HG03571 (cell line): Measurements from ENCODE around the gene PDZD8.

Experiments
- ATAC-seq: cut with Tn5 transposase; IDR thresholded peaks from one replicate; pipeline ENCODE4 v1.9.1; 2021; ENCODE audit not compliant: unreplicated experiment

PDZD8 gene

DNA sequence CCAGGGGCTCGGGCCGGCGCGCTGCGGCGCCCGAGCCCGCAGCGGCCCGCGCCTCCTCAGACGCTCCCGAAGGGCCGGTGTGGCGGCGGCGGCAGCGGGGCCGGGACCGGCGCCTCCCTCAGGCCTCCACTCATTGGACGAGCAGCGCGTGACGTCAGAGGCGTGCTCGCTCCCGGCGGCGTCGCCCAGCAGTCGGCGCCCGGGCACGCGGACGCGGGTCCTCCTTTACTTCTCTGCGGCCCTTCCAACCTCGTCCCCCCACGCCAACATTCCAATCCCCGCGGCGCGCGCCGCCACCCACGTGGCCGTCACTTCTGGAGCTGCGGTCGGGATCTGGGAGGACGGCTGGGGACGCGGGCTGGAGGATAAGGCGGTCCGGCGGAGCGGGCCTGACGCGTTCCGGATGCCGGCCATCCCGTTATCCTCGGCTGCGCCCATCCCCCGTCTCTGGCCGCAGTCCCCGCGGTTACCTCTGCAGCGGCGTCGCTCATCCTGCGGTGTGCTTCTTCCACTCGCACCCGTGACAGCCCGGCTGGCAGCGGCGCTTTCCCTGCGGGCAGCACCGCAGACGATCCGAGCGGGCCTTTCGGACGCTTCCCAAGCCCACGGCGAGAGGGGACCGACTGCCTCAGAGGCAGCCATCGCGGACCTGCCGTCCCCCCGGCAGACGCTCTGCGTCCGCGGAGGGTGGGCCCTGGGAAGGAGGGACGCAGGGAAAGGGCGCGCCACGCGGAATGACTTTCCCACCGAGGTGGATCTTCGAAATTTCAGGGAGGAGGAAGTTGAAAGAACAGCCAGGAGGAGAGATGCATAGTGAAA, at the start of gene PDZD8:
TSS of gene PDZD8 (minus strand) at position 81 of the 819 bp plus-strand sequence. CDS start 213 bp downstream, outside the sequence.
- peak; percentile 87 for ATAC-seq

DNA sequence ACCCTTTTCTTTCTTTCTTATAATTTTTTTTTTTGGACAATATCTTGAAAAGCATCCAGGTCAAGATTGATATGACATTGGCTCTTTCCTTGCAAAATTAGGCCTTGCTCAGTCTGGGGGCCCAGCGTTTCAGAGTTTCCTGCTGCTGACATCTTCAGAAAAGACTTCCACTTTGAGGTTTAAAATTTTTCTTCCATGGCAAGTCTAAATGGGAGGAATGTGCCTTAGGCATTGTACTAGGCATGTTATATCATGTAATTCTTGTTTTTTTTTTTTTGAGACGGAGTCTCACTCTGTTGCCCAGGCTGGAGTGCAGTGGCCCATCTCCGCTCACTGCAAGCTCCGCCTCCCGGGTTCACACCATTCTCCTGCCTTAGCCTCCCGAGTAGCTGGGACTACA, 48.9 kb upstream of the PDZD8 start:
- no peak for ATAC-seq

- ATAC-seq = no peak
These were observed 46.7 kb upstream of the PDZD8 start for GRCh38 chr10:117421985-117422384.

- no peak for ATAC-seq
These were observed 45.5 kb upstream of the PDZD8 start for GRCh38 chr10:117420768-117421167.

- no peak for ATAC-seq
These were observed 44.7 kb upstream of the PDZD8 start for GRCh38 chr10:117419921-117420320.

DNA sequence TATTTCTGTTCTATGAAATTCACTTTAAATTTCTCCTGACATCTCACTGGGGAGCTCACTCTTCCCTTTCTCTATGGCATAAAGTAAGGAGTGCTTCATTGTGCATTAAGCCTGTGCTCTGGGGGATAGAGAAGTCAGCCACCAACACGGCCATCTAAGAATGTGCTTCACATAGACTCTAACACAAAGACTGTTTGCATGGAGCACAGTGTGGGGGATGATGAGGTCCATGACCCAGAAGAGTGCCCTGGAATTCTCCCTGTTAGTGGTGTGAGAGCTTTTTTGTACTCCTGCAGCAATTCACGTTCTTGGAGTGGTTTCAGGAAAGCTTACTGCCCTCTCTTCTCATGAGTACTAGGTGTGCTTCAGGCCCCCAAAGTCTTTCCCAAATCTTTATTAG, 43.9 kb upstream of the PDZD8 start:
- no peak for ATAC-seq

DNA sequence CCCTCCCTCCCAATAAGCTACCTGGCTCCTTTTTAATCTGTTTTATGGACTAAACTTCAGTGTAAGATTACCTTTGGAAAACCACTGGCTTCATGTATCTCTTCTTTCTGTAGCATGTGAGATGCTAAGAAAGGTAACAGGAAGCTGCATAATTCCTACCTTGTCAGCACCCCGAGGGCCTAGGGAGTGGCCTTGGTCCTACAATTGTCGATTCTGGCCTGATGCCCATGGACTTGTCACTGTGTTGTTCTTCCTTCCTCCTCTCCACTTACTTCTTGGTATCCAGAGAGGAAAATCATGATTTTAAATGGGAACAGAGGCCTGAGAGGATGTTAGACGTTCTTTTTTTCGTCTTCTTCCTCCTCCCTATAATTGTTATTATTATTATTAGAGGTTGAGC, 42.9 kb upstream of the PDZD8 start:
- no peak for ATAC-seq

DNA sequence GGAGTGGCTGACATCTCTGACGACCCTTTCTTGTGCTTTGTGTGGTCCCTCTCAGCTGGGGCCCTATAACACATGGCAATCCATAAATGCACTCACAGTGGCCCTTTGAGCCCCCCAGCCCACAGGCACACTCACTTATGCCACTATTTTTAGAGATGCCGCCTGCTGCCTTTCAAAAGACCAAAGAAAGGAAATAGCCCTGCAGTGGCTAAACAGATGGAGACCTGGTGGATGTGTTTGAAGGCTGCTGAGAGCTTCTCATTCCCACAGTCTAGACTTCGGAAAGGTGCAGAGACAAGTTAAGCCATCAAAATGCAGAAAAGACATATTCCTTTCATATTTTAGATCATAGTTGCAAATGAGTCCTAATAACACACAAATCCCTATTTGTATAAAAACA, 42.0 kb upstream of the PDZD8 start:
- no peak for ATAC-seq

DNA sequence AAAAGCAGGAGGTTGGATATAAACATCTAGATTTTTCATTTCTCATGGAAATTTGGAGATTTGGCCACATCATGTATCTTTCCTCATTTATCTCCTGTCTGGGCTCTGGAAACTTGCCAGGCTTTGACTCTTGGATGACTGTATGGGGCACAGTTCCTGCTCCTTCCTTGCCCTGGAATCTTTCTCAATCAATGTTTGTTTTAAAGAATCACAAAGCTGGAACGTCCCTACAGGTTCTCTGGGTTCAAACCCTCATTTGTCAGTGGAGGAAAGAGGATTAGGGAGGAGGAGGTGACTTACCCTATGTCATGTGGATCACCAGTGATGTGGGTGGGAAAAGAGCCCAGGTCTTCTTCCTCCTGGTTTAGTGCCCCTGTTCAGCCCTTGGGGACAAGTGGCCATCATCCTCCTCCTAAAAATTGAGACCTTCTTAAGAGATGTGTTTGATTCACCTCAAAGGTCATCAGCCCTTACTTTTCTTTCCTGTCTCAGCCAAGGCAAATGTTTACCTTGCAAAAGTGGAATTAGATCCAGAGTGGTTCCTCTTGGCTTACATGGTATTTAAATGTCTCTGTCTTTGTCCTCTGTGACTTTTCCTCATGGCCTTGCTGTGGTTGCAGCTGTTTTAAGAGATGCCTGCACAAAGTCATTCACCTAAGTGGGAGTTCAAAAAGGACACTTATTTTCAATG, 38.8 kb upstream of the PDZD8 start:
- ATAC-seq = no peak

GRCh38 chr10:117412469-117413010, 37.3 kb upstream of the PDZD8 start:
- no peak for ATAC-seq

GRCh38 chr10:117411479-117412399, 36.5 kb upstream of the PDZD8 start:
- ATAC-seq = no peak

DNA sequence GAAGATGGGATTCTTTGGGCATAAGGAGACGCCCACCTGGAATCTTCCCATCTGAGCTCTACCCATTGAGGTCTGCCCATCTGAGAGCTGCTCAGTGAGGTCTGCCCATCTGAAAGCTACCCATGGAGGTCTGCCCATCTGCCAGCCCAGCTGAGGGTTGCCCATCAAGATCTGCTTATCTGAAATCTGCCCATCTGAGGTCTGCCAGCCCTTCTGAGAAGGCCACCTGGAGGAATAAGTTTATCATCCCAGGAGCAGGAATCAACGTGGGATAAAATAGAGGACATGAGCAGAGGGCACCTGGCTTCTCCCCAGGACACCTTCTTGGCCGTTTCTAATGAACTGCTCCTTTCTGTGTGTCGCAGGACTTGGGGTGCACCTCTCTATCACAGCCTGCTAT, 35.3 kb upstream of the PDZD8 start:
- no peak for ATAC-seq

DNA sequence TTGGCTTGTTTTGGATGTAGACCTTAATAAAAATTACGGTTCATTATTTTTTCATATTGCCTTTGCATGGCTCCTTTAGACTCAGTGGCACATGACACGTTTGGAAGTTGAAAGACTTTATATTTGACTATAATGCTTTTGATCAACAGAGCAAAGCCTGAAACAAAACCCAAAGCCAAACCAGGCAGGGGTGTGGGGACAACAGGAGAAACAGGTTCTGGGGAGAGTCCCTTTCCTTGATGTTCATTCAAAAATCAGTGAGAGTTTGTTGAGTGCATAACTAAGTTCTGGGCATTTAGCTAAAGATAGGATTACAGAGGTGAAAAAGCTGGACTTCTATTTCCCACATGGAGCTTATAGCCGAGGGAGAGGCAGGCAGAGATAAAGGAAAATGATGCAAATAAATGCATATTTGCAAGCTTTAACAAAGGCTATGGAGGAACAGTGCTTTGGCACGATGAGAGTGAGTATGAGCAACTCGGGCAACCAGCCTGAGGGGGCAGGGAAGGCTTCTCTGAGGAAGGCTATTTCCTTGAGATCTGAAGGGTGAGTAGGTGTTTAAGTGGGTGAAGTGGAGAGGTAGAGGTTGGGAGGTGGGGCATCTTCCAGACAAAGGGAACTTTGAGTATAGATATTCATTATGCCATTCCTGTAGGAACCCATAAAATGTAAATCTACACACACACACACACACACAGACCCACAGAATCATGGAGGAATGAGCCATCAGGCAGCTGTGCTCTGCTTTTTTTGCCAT, 34.5 kb upstream of the PDZD8 start:
- no peak for ATAC-seq

DNA sequence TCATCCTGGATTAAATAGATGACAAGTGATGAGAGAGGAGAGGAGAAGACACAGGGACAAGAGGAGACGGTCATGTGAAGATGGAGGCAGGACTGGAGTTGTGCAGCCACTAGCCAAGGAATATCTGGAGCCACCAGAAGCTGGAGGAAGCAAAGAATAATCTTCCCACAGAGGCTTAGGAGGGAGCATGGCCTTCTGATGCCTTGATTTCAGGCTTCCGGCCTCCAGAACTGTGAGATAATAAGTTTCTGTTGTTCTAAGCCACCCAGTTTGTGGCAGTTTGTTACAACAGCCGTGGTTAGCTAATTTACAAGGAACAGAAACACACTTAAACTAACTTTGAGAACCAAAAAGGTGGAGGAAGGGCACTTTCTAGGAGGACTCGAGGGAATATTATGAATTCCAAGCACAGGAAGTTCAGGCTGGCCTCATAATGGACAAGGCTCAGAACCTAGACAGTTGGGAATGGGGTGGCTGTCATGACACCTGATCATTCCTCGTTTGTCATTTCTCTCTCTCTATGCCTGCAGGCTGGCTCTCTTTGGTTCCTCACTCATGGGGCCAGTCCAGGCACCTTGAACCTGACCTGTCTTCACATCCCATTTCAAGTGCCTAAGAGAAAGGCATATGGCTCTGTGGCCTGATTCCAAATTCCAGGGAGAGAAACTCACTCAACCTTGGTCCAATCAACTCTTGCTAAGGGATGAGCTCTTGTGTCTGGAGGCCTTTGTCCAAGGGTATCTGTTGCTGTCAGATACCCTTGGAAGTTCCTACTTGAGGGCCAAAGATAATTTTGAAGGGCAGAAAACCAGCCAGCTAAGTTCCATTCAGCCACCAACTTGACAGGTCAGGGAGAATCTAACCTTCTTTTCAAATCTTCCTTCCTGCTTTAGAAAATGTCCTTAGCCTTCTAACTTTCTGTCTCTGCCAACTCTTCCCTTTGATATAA, 33.5 kb upstream of the PDZD8 start:
- ATAC-seq = no peak

DNA sequence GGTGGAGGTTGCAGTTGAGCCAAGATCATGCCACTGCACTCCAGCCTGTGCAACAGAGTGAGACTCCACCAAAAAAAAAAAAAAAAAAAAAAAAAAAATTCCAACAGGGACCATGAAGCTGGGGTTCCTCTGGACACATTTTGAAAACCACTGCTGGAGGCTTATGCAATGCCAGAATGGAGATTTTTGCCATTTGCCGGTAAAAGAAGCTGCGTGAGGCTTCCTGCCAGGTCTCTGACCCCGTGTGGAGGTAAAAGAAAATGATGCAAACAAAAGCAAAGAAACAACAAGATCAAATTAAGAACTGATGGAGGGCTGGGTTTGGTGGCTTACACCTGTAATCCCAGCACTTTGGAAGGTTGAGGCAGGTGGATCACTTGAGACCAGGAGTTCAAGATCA, 30.5 kb upstream of the PDZD8 start:
- ATAC-seq = no peak

GRCh38 chr10:117400329-117400728, 25.1 kb upstream of the PDZD8 start:
- ATAC-seq = no peak

DNA sequence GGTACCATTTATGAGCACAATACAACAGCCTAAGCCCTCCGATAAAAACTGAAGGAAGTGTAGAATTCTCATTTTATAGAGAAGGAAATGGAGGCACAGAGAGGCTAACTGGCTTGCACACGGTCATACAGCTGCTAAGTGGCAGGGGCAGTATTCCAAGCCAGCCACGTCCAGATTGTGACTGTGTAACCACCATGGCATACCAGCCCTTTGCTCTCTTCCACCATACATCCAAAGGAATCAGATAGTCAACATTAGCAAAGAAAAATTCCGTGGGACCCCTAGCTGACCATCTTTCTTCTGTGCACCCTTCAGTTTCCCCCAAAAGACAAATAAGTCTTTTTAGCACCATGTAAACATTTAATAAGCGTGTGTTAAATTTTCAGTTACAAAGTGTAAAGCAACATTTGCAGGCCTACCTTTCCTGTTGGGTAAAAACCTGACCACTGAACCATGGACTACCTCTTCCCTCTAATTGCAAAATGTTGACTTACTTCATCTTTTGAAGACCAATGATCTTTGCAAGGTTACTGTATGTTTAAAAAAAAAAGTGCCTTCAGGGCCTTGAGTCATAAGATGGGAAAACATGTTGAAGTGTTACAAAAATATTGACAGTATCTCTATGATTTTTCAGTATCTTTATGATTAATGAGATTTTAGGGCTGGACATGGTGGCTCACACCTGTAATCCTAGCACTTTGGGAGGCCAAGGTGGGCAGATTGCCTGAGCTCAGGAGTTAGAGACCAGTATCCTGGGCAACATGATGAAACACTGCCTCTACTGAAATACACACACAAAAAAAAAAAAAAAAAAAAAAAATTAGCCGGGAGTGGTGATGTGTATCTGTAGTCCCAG, 24.3 kb upstream of the PDZD8 start:
- no peak for ATAC-seq

- no peak for ATAC-seq
These were observed 22.8 kb upstream of the PDZD8 start for GRCh38 chr10:117398029-117398428.
